SK-N-SH (cell line): ENCODE data around the gene CFAP58. TPM values are rescaled to one million over a fixed set of nuclear protein-coding genes. Genes with fewer than 3 reads are reported as not detected.

Experiments
- CTCF ChIA-PET: fragments of 300-600, 350-600 bp; formaldehyde crosslinking; extraction: SDS; loops from one replicate; lab custom pipeline; 2021; lab: Yijun Ruan, JAX
- POLR2A ChIA-PET: fragments of 350-600 bp; sonication (Branson Sonifier 250); formaldehyde crosslinking; extraction: SDS; loops from one replicate; lab custom pipeline; 2020; ENCODE audit warnings: antibody characterized with exemption, inconsistent platforms; lab: Yijun Ruan, JAX
- DNase-seq: peaks from one replicate; pipeline ENCODE4 v3.0.0; 2012
- H2AFZ ChIP-seq: fragments of 200-600 bp; sonication (generic); 2 replicates; pipeline ENCODE4 v1.8.1; 2016; ENCODE audit warnings: antibody characterized with exemption, mild to moderate bottlenecking, low read depth
- H3F3A ChIP-seq: fragments of 200-600 bp; sonication (generic); replicated peaks from 2 replicates; pipeline ENCODE3; 2016; ENCODE audit warnings: antibody characterized with exemption, mild to moderate bottlenecking; ENCODE audit not compliant: insufficient read depth
- H3K27ac ChIP-seq, 2 experiments: fragments of 200-500 bp in 1 of 2; fragments of 200-600 bp in 1 of 2; sonication (Bioruptor generic) in 1 of 2; sonication (generic), shearing (Covaris generic) in 1 of 2; 2 replicates each; pipeline versions ENCODE4 v1.5.1 to v1.6.1; 2014 to 2016; ENCODE audit warnings: low read depth in 2 of 2, inconsistent platforms in 1 of 2, low read length in 1 of 2, mild to moderate bottlenecking in 1 of 2, mixed read lengths in 1 of 2
- H3K27me3 ChIP-seq: fragments of 200-600 bp; sonication (generic), shearing (Covaris generic); 2 replicates; pipeline ENCODE4 v1.6.1; 2016; ENCODE audit warnings: mixed run types; ENCODE audit not compliant: insufficient read depth
- H3K36me3 ChIP-seq, 2 experiments: fragments of 200-500 bp in 1 of 2; fragments of 200-600 bp in 1 of 2; sonication (Bioruptor generic) in 1 of 2; sonication (generic) in 1 of 2; replicated peaks in 1 of 2; 2 replicates each; pipeline versions ENCODE3 to v1.5.1; 2014 to 2016; ENCODE audit warnings: low read length in 1 of 2, mild to moderate bottlenecking in 1 of 2; ENCODE audit not compliant: insufficient read depth in 2 of 2, control insufficient read depth in 1 of 2
- H3K4me1 ChIP-seq, 2 experiments: fragments of 200-500 bp in 1 of 2; fragments of 200-600 bp in 1 of 2; sonication (Bioruptor generic) in 1 of 2; sonication (generic), shearing (Covaris generic) in 1 of 2; 2 replicates each; pipeline versions ENCODE4 v1.5.1 to v1.6.1; 2014 to 2016; ENCODE audit warnings: low read depth in 1 of 2, low read length in 1 of 2, mixed run types in 1 of 2; ENCODE audit not compliant: insufficient read depth in 2 of 2, control insufficient read depth in 1 of 2
- H3K4me2 ChIP-seq: fragments of 200-600 bp; sonication (generic), shearing (Covaris generic); 2 replicates; pipeline ENCODE4 v1.6.1; 2017; ENCODE audit warnings: mixed run types
- H3K4me3 ChIP-seq, 2 experiments: fragments of 200-500 bp in 1 of 2; fragments of 200-600 bp in 1 of 2; sonication (Bioruptor generic) in 1 of 2; sonication (generic), shearing (Covaris generic) in 1 of 2; 2 replicates each; pipeline versions ENCODE4 v1.5.1 to v1.8.1; 2014 to 2016; ENCODE audit warnings: low read depth in 2 of 2, inconsistent platforms in 1 of 2, low read length in 1 of 2, mild to moderate bottlenecking in 1 of 2, mixed read lengths in 1 of 2, moderate library complexity in 1 of 2
- H3K79me2 ChIP-seq: fragments of 200-600 bp; sonication (generic); 2 replicates; pipeline ENCODE4 v1.8.1; 2017; ENCODE audit warnings: mild to moderate bottlenecking; ENCODE audit not compliant: insufficient read depth
- H3K9ac ChIP-seq: fragments of 200-600 bp; sonication (generic); 2 replicates; pipeline ENCODE4 v1.6.1; 2017; ENCODE audit warnings: mixed run types
- H3K9me2 ChIP-seq: fragments of 200-600 bp; sonication (generic); 2 replicates; pipeline ENCODE4 v1.6.1; 2017; ENCODE audit warnings: mixed run types
- H3K9me3 ChIP-seq: fragments of 200-600 bp; sonication (generic); 2 replicates; pipeline ENCODE4 v1.6.1; 2017; ENCODE audit warnings: mixed run types, mild to moderate bottlenecking, moderate library complexity
- H4K20me1 ChIP-seq: fragments of 200-600 bp; sonication (generic); 2 replicates; pipeline ENCODE4 v1.6.1; 2017; ENCODE audit warnings: mild to moderate bottlenecking, mixed run types; ENCODE audit not compliant: insufficient read depth
- ELF1 ChIP-seq: IDR thresholded peaks from 2 replicates; pipeline ENCODE4 v1.4.0; 2012
- EP300 ChIP-seq, 2 experiments: IDR thresholded peaks; 2 replicates each; pipeline versions ENCODE4 v1.4.0 to v1.6.1; 2012; ENCODE audit warnings: borderline replicate concordance in 1 of 2, low read depth in 1 of 2, low read length in 1 of 2
- EZH2phosphoT487 ChIP-seq: fragments of 200-600 bp; sonication (generic); IDR thresholded peaks from 2 replicates; pipeline ENCODE4 v1.6.1; 2017; ENCODE audit warnings: low read depth, mixed run types, mild to moderate bottlenecking, antibody characterized with exemption, moderate library complexity, borderline replicate concordance
- FOXJ3 ChIP-seq: sonication (generic); formaldehyde crosslinking; IDR thresholded peaks from 2 replicates; pipeline ENCODE4 v1.5.1; 2020; ENCODE audit warnings: mild to moderate bottlenecking, missing genetic modification reagents
- FOXM1 ChIP-seq: IDR thresholded peaks from 2 replicates; pipeline ENCODE4 v1.4.0; 2012; ENCODE audit warnings: low read depth, mild to moderate bottlenecking
- GABPA ChIP-seq: IDR thresholded peaks from 2 replicates; pipeline ENCODE4 v1.4.0; 2012; ENCODE audit warnings: low read depth, mild to moderate bottlenecking
- MEF2A ChIP-seq: IDR thresholded peaks from 2 replicates; pipeline ENCODE4 v1.4.0; 2012; ENCODE audit warnings: low read depth, borderline replicate concordance
- MXI1 ChIP-seq: IDR thresholded peaks from 2 replicates; pipeline ENCODE4 v1.6.1; 2012; ENCODE audit warnings: mild to moderate bottlenecking, low read depth, low read length, improper control_type of control experiment
- NFIC ChIP-seq: IDR thresholded peaks from 2 replicates; pipeline ENCODE4 v1.4.0; 2012; ENCODE audit warnings: borderline replicate concordance
- PBX3 ChIP-seq: IDR thresholded peaks from 2 replicates; pipeline ENCODE4; 2012
- RAD21 ChIP-seq: IDR thresholded peaks from 2 replicates; pipeline ENCODE4 v1.6.1; 2012; ENCODE audit warnings: mild to moderate bottlenecking, low read length
- REST ChIP-seq: IDR thresholded peaks from 2 replicates; pipeline ENCODE4 v1.6.1; 2012; ENCODE audit warnings: mild to moderate bottlenecking, low read depth, low read length, moderate library complexity
- RFX5 ChIP-seq: IDR thresholded peaks from 2 replicates; pipeline ENCODE4 v1.6.1; 2012; ENCODE audit warnings: mild to moderate bottlenecking, improper control_type of control experiment, low read length
- SMC3 ChIP-seq: IDR thresholded peaks from 2 replicates; pipeline ENCODE4 v1.6.1; 2012; ENCODE audit warnings: low read depth, low read length, improper control_type of control experiment
- TEAD4 ChIP-seq: IDR thresholded peaks from 2 replicates; pipeline ENCODE4 v1.4.0; 2012; ENCODE audit warnings: mild to moderate bottlenecking, borderline replicate concordance; ENCODE audit not compliant: insufficient read depth
- USF1 ChIP-seq: IDR thresholded peaks from 2 replicates; pipeline ENCODE4 v1.4.0; 2012; ENCODE audit warnings: low read depth, borderline replicate concordance
- USF2 ChIP-seq: fragments of 150-350 bp; IDR thresholded peaks from 2 replicates; pipeline ENCODE4 v1.6.1; 2017; ENCODE audit warnings: antibody characterized with exemption, low read length, low read depth, borderline replicate concordance
- ZBTB33 ChIP-seq: IDR thresholded peaks from 2 replicates; pipeline ENCODE4 v1.4.0; 2012; ENCODE audit warnings: low read depth, borderline replicate concordance
- whole genome bisulfite sequencing: methylation state at CpG from one replicate; pipeline ENCODE4 v1.1.6; 2017; ENCODE audit warnings: low lambda C conversion rate; 5-methylcytosine and 5-hydroxymethylcytosine counted together
- polyA plus RNA-seq, 3 experiments: library from polyadenylated mRNA; depleted of rRNA; stranded (reverse); fragments of >200 nt; gene quantifications; 2 replicates each; pipeline ENCODE4 v1.2.3, GENCODE V29; 2012

CFAP58 gene
- polyA plus RNA-seq, 1 of the 3 experiments (the other 2 are of a cell fraction) = 0.38 TPM

- no peak for TF ChIP-seq FOXM1
- TF ChIP-seq RFX5 = no peak
- TF ChIP-seq EP300 (IDR thresholded peaks at IDR 0.05; ENCODE audit: borderline replicate concordance in 1 of 2, low read depth in 1 of 2, low read length in 1 of 2) = no peak
- TF ChIP-seq RAD21 = no peak
- TF ChIP-seq FOXJ3 (CRISPR knock-in tag) = no peak
- no peak for TF ChIP-seq GABPA
- TF ChIP-seq EZH2phosphoT487 = no peak
Measured at GRCh38 chr10:104388830-104389229, 35.2 kb downstream of the CFAP58 start (continued).

GRCh38 chr10:104391150-104391968, 37.7 kb downstream of the CFAP58 start:
- Histone ChIP-seq H2AFZ (no peak overlapping the region), H3K9ac (no peak overlapping the region), H4K20me1 (no peaks in the 10 kb centered on the region), H3F3A (no peaks in the 10 kb centered on the region), H3K36me3 (no peaks in the 10 kb centered on the region), H3K4me3 (no peak overlapping the region), H3K9me2 (no peaks in the 10 kb centered on the region), H3K4me1 (no peaks in the 10 kb centered on the region; a peak in 2 of 4 replicates), H3K9me3 (no peaks in the 10 kb centered on the region), H3K27me3 (no peaks in the 10 kb centered on the region), H3K4me2 (no peak overlapping the region), H3K79me2 (no peaks in the 10 kb centered on the region), H3K27ac (no peak overlapping the region)
- ChIA-PET CTCF (interaction anchor here (0.6 to 5.7 kb wide), 4 partner anchors 11 to 1261 kb away, joined by 3 to 38 read pairs (median 8); no protein-coding TSS in a partner anchor), POLR2A (no interaction called here)
- no peak for DNase-seq
- TF ChIP-seq ZBTB33 (no peak), MEF2A (no peak), MXI1 (no peak), GABPA (no peak), FOXM1 (no peak), EZH2phosphoT487 (no peak), SMC3 (no peak), NFIC (no peak), USF2 (no peak), REST (no peak), ELF1 (no peak), TEAD4 (no peak), PBX3 (no peak), USF1 (no peak), RFX5 (no peak)
- 26% methylated on average over 8 of the region's 8 CpGs for WGBS
